ENCODE measurements around the gene PRR14L.
"Not testable (repeated sequence)": the region's sequence is repeated elsewhere in the genome, so short reads cannot be mapped to it uniquely, and the experiment has no call there.

PRR14L gene

GRCh38 chr22:31726692-31727091, 23.2 kb downstream of the PRR14L start:
- DNase-seq (no peak), ATAC-seq (no peak)
- Mint-ChIP-seq H3K4me3 (no peak overlapping the region), H3K27ac (peak overlapping the region; percentile 19 to 34), H3K27me3 (no peaks in the 10 kb centered on the region), H3K9me3 (no peaks in the 10 kb centered on the region), H3K4me1 (no peaks in the 10 kb centered on the region)

- Mint-ChIP-seq H3K27ac (no peak overlapping the region), H3K4me3 (no peak overlapping the region), H3K27me3 (no peaks in the 10 kb centered on the region), H3K4me1 (no peaks in the 10 kb centered on the region), H3K9me3 (no peaks in the 10 kb centered on the region)
- DNase-seq, result no peak
- no peak for ATAC-seq
Measured at GRCh38 chr22:31723723-31724122, 26.2 kb downstream of the PRR14L start.

GRCh38 chr22:31719850-31720471, 30.0 kb downstream of the PRR14L start:
- Mint-ChIP-seq H3K4me3 (no peak overlapping the region), H3K9me3 (no peaks in the 10 kb centered on the region), H3K27ac (no peak overlapping the region), H3K4me1 (no peaks in the 10 kb centered on the region), H3K27me3 (no peaks in the 10 kb centered on the region)
- no peak for DNase-seq
- no peak for ATAC-seq

GRCh38 chr22:31715147-31715778, 34.7 kb downstream of the PRR14L start:
- no peak overlapping the region for H3K4me3 Mint-ChIP-seq
- no peak for DNase-seq
- ATAC-seq, result no peak
- no peaks in the 10 kb centered on the region for H3K27me3 Mint-ChIP-seq
- no peaks in the 10 kb centered on the region for H3K4me1 Mint-ChIP-seq
- H3K27ac Mint-ChIP-seq, result no peak overlapping the region
- no peaks in the 10 kb centered on the region for H3K9me3 Mint-ChIP-seq

GRCh38 chr22:31711226-31711625, 38.7 kb downstream of the PRR14L start:
- not testable (repeated sequence) for H3K4me1 Mint-ChIP-seq, H3K27me3 Mint-ChIP-seq, H3K9me3 Mint-ChIP-seq, H3K4me3 Mint-ChIP-seq, DNase-seq, ATAC-seq
- H3K27ac Mint-ChIP-seq, result peak overlapping the region in 1 of 2 donors; percentile 76

GRCh38 chr22:31707519-31707918, 42.4 kb downstream of the PRR14L start:
- Mint-ChIP-seq H3K27me3 (no peaks in the 10 kb centered on the region), H3K4me1 (no peaks in the 10 kb centered on the region), H3K4me3 (no peak overlapping the region), H3K27ac (no peak overlapping the region), H3K9me3 (no peaks in the 10 kb centered on the region)
- no peak for DNase-seq
- ATAC-seq, result no peak

GRCh38 chr22:31695423-31695822, 54.5 kb downstream of the PRR14L start:
- H3K9me3 Mint-ChIP-seq, result no peaks in the 10 kb centered on the region
- no peak for ATAC-seq
- no peak for DNase-seq
- peak overlapping the region in 1 of 2 donors; percentile 19 for H3K27ac Mint-ChIP-seq
- H3K4me1 Mint-ChIP-seq, result peaks cover 24% of the 10 kb centered on the region
- no peak overlapping the region for H3K4me3 Mint-ChIP-seq
- no peaks in the 10 kb centered on the region for H3K27me3 Mint-ChIP-seq

- H3K27ac Mint-ChIP-seq, DNase-seq, H3K9me3 Mint-ChIP-seq, H3K27me3 Mint-ChIP-seq, H3K4me3 Mint-ChIP-seq, ATAC-seq: not testable (repeated sequence)
- H3K4me1 Mint-ChIP-seq, result peaks cover 24% of the 10 kb centered on the region
Measured at GRCh38 chr22:31694046-31694445, 55.9 kb downstream of the PRR14L start.

- peak in 1 of 2 donors; percentile 13 for DNase-seq
- peaks cover 24% of the 10 kb centered on the region for H3K4me1 Mint-ChIP-seq
- peak; percentile 94 for ATAC-seq
- H3K27me3 Mint-ChIP-seq, result no peaks in the 10 kb centered on the region
- H3K9me3 Mint-ChIP-seq, result no peaks in the 10 kb centered on the region
- H3K4me3 Mint-ChIP-seq, result peak overlapping the region; percentile 21 to 51
- H3K27ac Mint-ChIP-seq, result peak overlapping the region; percentile 27 to 40
Measured at GRCh38 chr22:31692186-31692886, 57.6 kb downstream of the PRR14L start.

- Mint-ChIP-seq H3K4me1 (peaks cover 24% of the 10 kb centered on the region), H3K27ac (no peak overlapping the region), H3K4me3 (no peak overlapping the region), H3K9me3 (no peaks in the 10 kb centered on the region), H3K27me3 (no peaks in the 10 kb centered on the region)
- no peak for DNase-seq
- peak; percentile 60 for ATAC-seq
Measured at GRCh38 chr22:31691408-31691807, 58.5 kb downstream of the PRR14L start.

GRCh38 chr22:31683181-31684105, 66.5 kb downstream of the PRR14L start:
- H3K27me3 Mint-ChIP-seq, result no peaks in the 10 kb centered on the region
- H3K9me3 Mint-ChIP-seq, result no peaks in the 10 kb centered on the region
- H3K4me3 Mint-ChIP-seq, result no peak overlapping the region
- ATAC-seq (no peak), DNase-seq (no peak)
- H3K4me1 Mint-ChIP-seq, result no peaks in the 10 kb centered on the region
- peak overlapping the region; percentile 25 to 30 for H3K27ac Mint-ChIP-seq

GRCh38 chr22:31682751-31683150, 67.2 kb downstream of the PRR14L start:
- H3K4me3 Mint-ChIP-seq, result no peak overlapping the region
- no peaks in the 10 kb centered on the region for H3K4me1 Mint-ChIP-seq
- H3K27ac Mint-ChIP-seq, result no peak overlapping the region
- H3K27me3 Mint-ChIP-seq, result no peaks in the 10 kb centered on the region
- no peak for ATAC-seq
- no peaks in the 10 kb centered on the region for H3K9me3 Mint-ChIP-seq
- DNase-seq, result no peak

- Mint-ChIP-seq H3K9me3 (no peaks in the 10 kb centered on the region), H3K4me3 (no peak overlapping the region)
Measured at GRCh38 chr22:31681349-31682345, 68.3 kb downstream of the PRR14L start.

GRCh38 chr22:31680861-31681341, 69.0 kb downstream of the PRR14L start:
- H3K27ac Mint-ChIP-seq, result no peak overlapping the region
- DNase-seq (no peak), ATAC-seq (no peak)
- H3K9me3 Mint-ChIP-seq, result no peaks in the 10 kb centered on the region
- no peak overlapping the region for H3K4me3 Mint-ChIP-seq
- H3K4me1 Mint-ChIP-seq, result peaks cover 10% of the 10 kb centered on the region
- H3K27me3 Mint-ChIP-seq, result no peaks in the 10 kb centered on the region

More at GRCh38 chr22:31681349-31682345, 68.3 kb downstream of the PRR14L start:
- Mint-ChIP-seq H3K4me1 (peaks cover 5% of the 10 kb centered on the region), H3K27ac (peak overlapping the region in 1 of 2 donors; percentile 22), H3K27me3 (no peaks in the 10 kb centered on the region)
- DNase-seq (no peak), ATAC-seq (no peak)
